Epithelial cell of proximal tubule (primary cell): ENCODE data around the gene TRAK1. TPM values are rescaled to one million over a fixed set of nuclear protein-coding genes. Genes with fewer than 3 reads are reported as not detected.

Experiments
- DNase-seq: peaks from one replicate; pipeline ENCODE4 v3.0.0-alpha.2; 2011; ENCODE audit warnings: low read depth
- H3K4me3 ChIP-seq: 2 replicates; pipeline ENCODE4 v1.5.1; 2011; ENCODE audit warnings: low read depth, mild to moderate bottlenecking, low read length
- CTCF ChIP-seq: conservative IDR thresholded peaks from 2 replicates; pipeline ENCODE4 v1.5.1; 2012; ENCODE audit warnings: low read depth, mild to moderate bottlenecking, low read length
- total RNA-seq: library from RNA; depleted of rRNA; stranded (reverse); fragments of >200 nt; gene quantifications from 2 replicates; pipeline ENCODE4 v1.2.3, GENCODE V29; 2015

The TRAK1 gene
- total RNA-seq, 1 donor from 2014 or later, result 22.4 TPM

GRCh38 chr3:42173307-42173706, 82.2 kb downstream of the TRAK1 start:
- no peak for TF ChIP-seq CTCF
- H3K4me3 ChIP-seq, result no peak overlapping the region
- DNase-seq, result no peak

- no peak overlapping the region for H3K4me3 ChIP-seq
- DNase-seq, result no peak
- TF ChIP-seq CTCF, result no peak
Measured at GRCh38 chr3:42174679-42175385, 83.7 kb downstream of the TRAK1 start.

- no peak for DNase-seq
- no peak for TF ChIP-seq CTCF
Measured at GRCh38 chr3:42175386-42176240, 84.5 kb downstream of the TRAK1 start.

GRCh38 chr3:42176242-42177034, 85.3 kb downstream of the TRAK1 start:
- no peak for TF ChIP-seq CTCF
- DNase-seq, result no peak

More at GRCh38 chr3:42175386-42176240, 84.5 kb downstream of the TRAK1 start:
- H3K4me3 ChIP-seq, result no peak overlapping the region

GRCh38 chr3:42177068-42177800, 86.1 kb downstream of the TRAK1 start:
- no peak overlapping the region for H3K4me3 ChIP-seq
- DNase-seq, result no peak
- TF ChIP-seq CTCF, result no peak

More at GRCh38 chr3:42176242-42177034, 85.3 kb downstream of the TRAK1 start:
- no peak overlapping the region for H3K4me3 ChIP-seq

- no peak for TF ChIP-seq CTCF
- no peak for DNase-seq
- no peak overlapping the region for H3K4me3 ChIP-seq
Measured at GRCh38 chr3:42177801-42178150, 86.6 kb downstream of the TRAK1 start.
